ENCODE data around the gene RFT1. TPM values are rescaled to one million over a fixed set of nuclear protein-coding genes. Genes with fewer than 3 reads are reported as not detected.

Gene RFT1
- total and polyA plus RNA-seq, 2 of the 13 experiments (the other 11 are each of a cell fraction or from before 2014, with no cell fraction given): 23.2 to 37.0 TPM

GRCh38 chr3:53169045-53169831 lies 39.0 kb upstream of the RFT1 start (continued):
- TF ChIP-seq HINFP (CRISPR knock-in tag; IDR thresholded peaks at IDR 0.05; ENCODE audit: low read depth): no peak
- no peak for TF ChIP-seq HDAC6 (IDR thresholded peaks at IDR 0.05; ENCODE audit: low read depth, low read length)
- TF ChIP-seq NFE2L1 (CRISPR knock-in tag; IDR thresholded peaks at IDR 0.05; ENCODE audit: borderline replicate concordance): no peak
- no peak for TF ChIP-seq JUN (CRISPR knock-in tag; IDR thresholded peaks at IDR 0.05)
- no peak for TF ChIP-seq ZEB1 (IDR thresholded peaks at IDR 0.05; ENCODE audit: insufficient replicate concordance, low read depth)
- no peak for TF ChIP-seq ZNF362 (CRISPR knock-in tag; IDR thresholded peaks at IDR 0.05; ENCODE audit: borderline replicate concordance)
- no peak for TF ChIP-seq YEATS2 (CRISPR knock-in tag; IDR thresholded peaks at IDR 0.05; ENCODE audit: borderline replicate concordance)
- no peak for TF ChIP-seq SKI (IDR thresholded peaks at IDR 0.05; ENCODE audit: partially characterized antibody)
- TF ChIP-seq HMGXB3 (CRISPR knock-in tag; IDR thresholded peaks at IDR 0.05; ENCODE audit: borderline replicate concordance): no peak
- no peak for TF ChIP-seq TOE1 (CRISPR knock-in tag; IDR thresholded peaks at IDR 0.05)
- TF ChIP-seq ATF6 (CRISPR knock-in tag; conservative IDR thresholded peaks at IDR 0.05): no peak
- no peak for TF ChIP-seq NAIF1 (CRISPR knock-in tag; IDR thresholded peaks at IDR 0.05; ENCODE audit: borderline replicate concordance)
- no peak for TF ChIP-seq GMEB2 (CRISPR knock-in tag; IDR thresholded peaks at IDR 0.05; ENCODE audit: low read depth)
- TF ChIP-seq ZNF678 (CRISPR knock-in tag; IDR thresholded peaks at IDR 0.05): no peak
- TF ChIP-seq ZNF513 (CRISPR knock-in tag; conservative IDR thresholded peaks at IDR 0.05): no peak
- TF ChIP-seq FOXJ3 (CRISPR knock-in tag; IDR thresholded peaks at IDR 0.05; ENCODE audit: borderline replicate concordance): no peak
